AG04449 (cell line): ENCODE results near the gene OR5H14.
"Not testable (repeated sequence)": the region's sequence is repeated elsewhere in the genome, so short reads cannot be mapped to it uniquely, and the experiment has no call there.

Experiments
- CTCF ChIA-PET: fragments of 350-600 bp; formaldehyde crosslinking; extraction: SDS; loops from one replicate; lab custom pipeline; 2021; ENCODE audit warnings: antibody characterized with exemption; lab: Yijun Ruan, JAX
- POLR2A ChIA-PET: fragments of 400-600, 350-600 bp; formaldehyde crosslinking; extraction: SDS; loops from one replicate; lab custom pipeline; 2020; ENCODE audit warnings: antibody characterized with exemption, inconsistent platforms; lab: Yijun Ruan, JAX
- DNase-seq: peaks from one replicate; pipeline ENCODE4 v3.0.0-alpha.2; 2010; ENCODE audit warnings: low read depth, low spot score
- H3K4me3 ChIP-seq: 2 replicates; pipeline ENCODE4 v1.5.1; 2011; ENCODE audit warnings: low read depth, mild to moderate bottlenecking, control low read depth, low read length
- TF ChIP-seq, protein P1 (sequence below): IDR thresholded peaks from one replicate; pipeline ENCODE4 v1.5.1; 2011; ENCODE audit warnings: mild to moderate bottlenecking, moderate library complexity, low read length, control low read depth, inconsistent platforms; ENCODE audit not compliant: insufficient read depth; ENCODE audit errors: missing control alignments

OR5H14 gene

GRCh38 chr3:98185180-98185579, 37.9 kb downstream of the OR5H14 start:
- TF ChIP-seq, protein P1, sequence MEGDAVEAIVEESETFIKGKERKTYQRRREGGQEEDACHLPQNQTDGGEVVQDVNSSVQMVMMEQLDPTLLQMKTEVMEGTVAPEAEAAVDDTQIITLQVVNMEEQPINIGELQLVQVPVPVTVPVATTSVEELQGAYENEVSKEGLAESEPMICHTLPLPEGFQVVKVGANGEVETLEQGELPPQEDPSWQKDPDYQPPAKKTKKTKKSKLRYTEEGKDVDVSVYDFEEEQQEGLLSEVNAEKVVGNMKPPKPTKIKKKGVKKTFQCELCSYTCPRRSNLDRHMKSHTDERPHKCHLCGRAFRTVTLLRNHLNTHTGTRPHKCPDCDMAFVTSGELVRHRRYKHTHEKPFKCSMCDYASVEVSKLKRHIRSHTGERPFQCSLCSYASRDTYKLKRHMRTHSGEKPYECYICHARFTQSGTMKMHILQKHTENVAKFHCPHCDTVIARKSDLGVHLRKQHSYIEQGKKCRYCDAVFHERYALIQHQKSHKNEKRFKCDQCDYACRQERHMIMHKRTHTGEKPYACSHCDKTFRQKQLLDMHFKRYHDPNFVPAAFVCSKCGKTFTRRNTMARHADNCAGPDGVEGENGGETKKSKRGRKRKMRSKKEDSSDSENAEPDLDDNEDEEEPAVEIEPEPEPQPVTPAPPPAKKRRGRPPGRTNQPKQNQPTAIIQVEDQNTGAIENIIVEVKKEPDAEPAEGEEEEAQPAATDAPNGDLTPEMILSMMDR: no peak
- H3K4me3 ChIP-seq: no peak overlapping the region
- CTCF ChIA-PET: no interaction called here
- DNase-seq: no peak
- POLR2A ChIA-PET: no interaction called here

DNA sequence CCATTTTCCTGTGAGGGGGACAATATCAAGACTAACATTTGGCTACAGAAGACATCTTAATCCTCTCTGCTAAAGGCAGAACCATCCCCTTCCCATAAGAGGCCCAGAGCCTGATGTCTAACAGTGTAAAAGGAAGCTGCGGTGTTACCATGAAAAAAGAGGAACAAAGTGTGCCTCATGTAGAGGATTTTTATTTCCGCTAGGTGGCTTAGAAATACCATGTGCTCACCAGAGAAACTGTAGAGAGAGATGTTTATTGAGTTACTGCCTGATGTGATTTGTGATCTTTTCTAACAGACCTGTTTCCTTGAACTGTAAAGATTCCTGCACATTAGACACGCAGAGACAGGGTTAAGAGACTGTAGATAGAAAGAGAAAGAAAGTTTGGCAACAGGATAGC, 41.3 kb downstream of the OR5H14 start:
- H3K4me3 ChIP-seq: no peak overlapping the region
- TF ChIP-seq, protein P1: no peak
- CTCF ChIA-PET: no interaction called here
- POLR2A ChIA-PET: no interaction called here
- no peak for DNase-seq

- H3K4me3 ChIP-seq, CTCF ChIA-PET, POLR2A ChIA-PET, DNase-seq: not testable (repeated sequence)
These were observed 43.6 kb downstream of the OR5H14 start for GRCh38 chr3:98190911-98191310.

- CTCF ChIA-PET, H3K4me3 ChIP-seq, DNase-seq, POLR2A ChIA-PET: not testable (repeated sequence)
These were observed 49.0 kb downstream of the OR5H14 start for GRCh38 chr3:98196293-98196692.

DNA sequence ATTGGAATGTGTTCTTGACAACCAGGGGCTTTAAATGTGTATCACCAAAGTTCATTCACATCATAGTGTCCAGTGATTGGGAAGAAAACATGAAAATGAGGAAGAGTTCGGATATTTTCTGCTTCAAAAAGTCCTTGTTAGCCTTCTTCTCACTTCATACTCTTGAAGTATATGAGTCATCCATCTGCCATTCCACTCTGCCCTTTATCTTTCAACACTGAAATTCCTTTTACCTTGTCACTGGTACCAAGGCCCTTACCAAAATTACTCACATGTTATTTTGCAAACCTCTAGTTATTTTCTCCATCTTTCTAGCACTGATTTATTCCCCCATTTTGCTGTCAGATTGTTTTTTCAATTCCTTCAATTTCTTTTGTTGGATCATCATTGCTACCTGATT, 51.7 kb downstream of the OR5H14 start:
- TF ChIP-seq, protein P1: no peak
- ChIA-PET CTCF (no interaction called here), POLR2A (no interaction called here)
- no peak overlapping the region for H3K4me3 ChIP-seq
- DNase-seq: no peak
